GM19328 (cell line): ENCODE results near the gene ZNF30.
"Not testable (repeated sequence)": the region's sequence is repeated elsewhere in the genome, so short reads cannot be mapped to it uniquely, and the experiment has no call there.

Experiments
- ATAC-seq: cut with Tn5 transposase; IDR thresholded peaks from one replicate; pipeline ENCODE4 v1.9.1; 2021; ENCODE audit warnings: mild to moderate bottlenecking, moderate library complexity; ENCODE audit not compliant: unreplicated experiment

The ZNF30 gene

DNA sequence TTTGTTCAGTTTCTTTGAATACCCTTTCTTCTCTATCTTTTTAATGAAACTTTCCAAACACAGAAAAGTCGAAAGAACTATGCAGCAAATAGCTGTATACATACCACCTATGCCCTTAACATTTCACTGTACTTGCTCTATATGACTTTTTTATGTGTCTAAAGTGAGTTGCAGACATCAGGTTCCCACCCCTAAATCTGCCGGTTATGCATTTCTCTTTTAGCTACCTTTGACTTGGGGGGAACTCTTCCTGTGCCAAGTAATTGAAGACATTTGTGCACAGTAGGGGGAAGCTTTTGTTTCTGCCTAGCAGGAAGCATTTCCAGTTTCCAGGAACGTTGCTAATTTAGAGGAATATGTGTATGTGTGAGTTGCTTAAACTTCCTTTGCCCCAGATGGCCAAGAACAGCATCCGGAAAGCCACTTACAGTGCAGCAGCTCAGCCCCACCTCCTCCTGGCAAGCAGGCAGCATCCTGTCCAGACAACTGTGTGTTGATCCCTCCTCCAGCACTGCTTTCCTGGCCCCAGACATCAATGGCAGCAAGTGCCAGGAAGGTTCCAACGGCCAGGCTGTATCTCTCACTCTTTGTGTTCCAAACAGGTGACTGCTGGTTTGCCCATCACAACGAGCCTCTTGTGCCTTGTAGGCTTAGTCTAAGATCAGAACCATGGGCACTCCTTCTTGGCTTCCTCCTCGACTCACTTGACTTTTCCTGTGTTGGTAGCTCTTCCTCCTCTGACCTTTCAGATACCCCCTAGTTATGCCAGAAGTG, 58.7 kb downstream of the ZNF30 start:
- no peak for ATAC-seq

DNA sequence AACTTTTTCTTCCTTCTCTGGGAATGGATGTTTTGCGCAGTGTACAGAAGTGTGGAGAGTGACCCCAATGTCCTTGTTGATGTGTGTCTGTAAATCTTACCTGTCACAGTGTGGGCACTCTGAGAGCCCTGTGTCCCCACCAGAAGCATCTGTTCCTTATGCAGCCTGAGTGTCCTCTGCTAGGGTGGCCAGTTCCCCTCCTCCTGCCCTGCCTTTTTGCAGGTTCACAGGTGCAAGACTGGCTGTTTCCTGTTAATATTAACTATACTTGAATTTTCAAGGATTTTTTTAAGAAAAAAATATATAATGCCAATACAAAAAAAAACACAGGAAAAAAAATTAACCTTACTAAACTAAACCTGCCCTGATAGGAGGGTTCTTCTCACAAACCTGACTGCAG, 61.4 kb downstream of the ZNF30 start:
- ATAC-seq = no peak

DNA sequence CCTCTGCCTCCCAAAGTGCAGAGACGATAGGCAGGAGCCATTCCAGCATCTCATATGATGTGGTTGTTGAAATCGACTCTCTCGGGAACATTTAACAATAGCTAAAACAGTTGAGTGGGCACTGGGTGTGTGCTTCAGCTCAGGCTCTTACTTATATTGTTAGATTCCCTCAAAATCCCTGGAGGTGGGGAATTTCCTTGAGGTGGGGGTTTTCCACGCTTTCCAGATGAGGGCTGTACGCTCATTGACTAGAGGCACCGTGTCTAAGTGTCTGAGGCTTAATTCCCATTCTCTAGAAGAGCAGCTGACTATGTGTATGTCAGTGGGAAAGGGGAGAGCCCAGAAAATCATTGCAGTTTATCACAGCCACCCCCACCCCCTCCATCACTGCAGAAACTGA, 62.6 kb downstream of the ZNF30 start:
- ATAC-seq = no peak

DNA sequence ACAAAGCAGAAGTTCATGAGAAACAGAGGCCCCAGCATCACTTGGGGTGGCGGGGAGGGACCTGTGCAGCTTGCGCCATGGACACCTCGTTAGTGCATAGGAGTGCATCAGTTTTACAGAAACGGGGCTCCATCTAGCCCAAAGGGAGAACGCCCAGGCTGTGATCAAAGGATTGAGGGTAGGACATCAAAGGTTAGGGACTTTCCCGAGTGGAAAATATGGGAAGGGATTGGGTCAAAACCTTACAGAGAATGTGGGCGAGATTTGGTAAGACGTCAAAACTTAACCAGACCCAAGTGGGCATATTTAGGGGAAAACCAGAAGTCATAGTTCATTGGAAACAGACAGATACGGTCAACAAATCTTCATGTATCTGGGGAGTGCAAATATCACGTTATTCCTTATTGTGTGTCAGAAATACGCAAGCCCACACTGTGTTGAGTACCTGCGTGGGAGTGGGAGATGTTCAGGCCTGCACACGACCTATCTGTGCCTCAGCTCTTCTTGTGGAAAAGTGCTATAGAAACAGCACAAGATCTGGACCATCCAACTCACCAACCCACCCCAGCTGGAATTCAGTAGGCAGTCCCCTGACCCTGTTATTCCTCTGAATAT, 64.0 kb downstream of the ZNF30 start:
- ATAC-seq = no peak

DNA sequence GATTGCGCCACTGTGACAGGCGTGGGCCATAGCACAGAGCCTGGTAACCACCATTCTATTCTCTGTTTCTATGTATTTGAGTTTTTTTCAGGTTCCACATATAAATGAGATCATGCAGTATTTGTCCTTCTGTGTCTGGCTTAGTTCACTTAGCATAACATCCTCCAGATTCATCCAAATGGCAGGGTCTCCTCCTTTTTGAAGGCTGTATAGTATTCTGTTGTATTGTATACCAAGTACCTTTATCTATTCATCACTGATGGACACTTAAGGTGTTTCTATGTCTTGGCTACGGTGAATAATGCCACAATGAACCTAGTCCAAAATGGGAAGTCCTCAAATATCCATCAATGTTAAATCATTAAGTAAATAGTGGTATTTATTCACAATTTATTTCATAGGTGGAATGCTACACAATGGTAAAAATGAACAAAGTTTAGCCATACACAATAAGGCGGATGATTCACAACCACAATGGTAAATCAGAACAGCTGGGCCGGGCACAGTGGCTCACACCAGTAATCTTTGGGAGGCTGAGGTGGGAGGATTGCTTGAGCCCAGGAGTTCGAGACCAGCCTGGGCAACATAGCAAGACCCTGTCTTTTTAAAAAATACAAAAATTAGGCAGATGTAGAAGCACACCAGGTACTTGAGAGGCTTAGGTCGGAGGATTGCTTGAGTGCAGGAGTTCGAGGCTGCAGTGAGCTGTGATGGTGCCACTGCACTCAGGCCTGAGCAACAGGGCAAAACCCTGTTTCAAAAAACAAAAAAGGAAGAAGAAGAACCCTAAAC, 65.0 kb downstream of the ZNF30 start:
- ATAC-seq = no peak

DNA sequence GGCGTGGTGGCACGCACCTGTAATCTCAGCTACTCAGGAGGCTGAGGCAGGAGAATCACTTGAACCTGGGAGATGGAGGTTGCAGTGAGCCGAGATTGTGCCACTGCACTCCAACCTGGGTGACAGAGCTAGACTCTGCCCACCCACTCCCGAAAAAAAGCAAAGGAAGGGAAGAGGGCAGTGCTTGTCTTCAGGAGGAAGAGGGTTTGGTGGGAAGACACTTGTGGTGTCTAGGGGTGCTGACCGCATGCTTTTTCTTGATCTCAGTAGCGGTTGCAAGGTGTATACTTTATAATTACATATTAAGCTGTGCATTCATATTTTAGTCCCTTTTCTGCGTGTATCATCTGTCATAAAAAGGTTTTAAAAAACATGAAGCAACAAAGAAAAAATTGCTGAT, 65.9 kb downstream of the ZNF30 start:
- ATAC-seq = not testable (repeated sequence)

DNA sequence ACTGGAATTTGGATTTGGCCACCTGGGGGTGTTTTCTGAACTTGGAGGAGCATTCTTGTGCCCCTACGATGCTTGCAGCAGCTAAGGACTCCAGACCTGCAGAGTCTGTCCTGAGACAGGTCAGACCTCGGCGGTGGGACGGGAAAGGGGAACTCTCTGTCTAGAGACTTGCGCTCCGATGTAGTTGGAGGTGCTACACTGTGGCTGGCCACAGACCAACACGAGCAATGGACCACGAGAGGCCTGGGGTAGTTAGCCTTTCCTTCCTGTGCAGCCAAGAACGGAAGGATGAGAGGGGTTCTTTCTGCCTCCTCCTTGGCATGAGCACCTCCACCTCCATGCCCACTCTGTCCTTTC, 67.6 kb downstream of the ZNF30 start:
- ATAC-seq = no peak
